H1 (cell line): ENCODE results near the gene FGB. TPM values are rescaled to one million over a fixed set of nuclear protein-coding genes. Genes with fewer than 3 reads are reported as not detected.

Experiments used
- CTCF ChIA-PET: fragments of 300-600 bp; sonication (Branson Sonifier 250); formaldehyde crosslinking; loops from one replicate; lab custom pipeline; 2021; ENCODE audit not compliant: partially characterized antibody; lab: Charles Lee
- POLR2A ChIA-PET: fragments of 300-600 bp; sonication (Branson Sonifier 250); formaldehyde crosslinking; loops from one replicate; lab custom pipeline; 2021; ENCODE audit warnings: inconsistent platforms; ENCODE audit not compliant: partially characterized antibody; lab: Charles Lee
- DNase-seq, 2 experiments: peaks; one replicate each; pipeline versions ENCODE4 v3.0.0 to v3.0.0-alpha.2; 2010 to 2022; ENCODE audit warnings: low spot score in 2 of 2, low read depth in 1 of 2, mixed read lengths in 1 of 2
- FAIRE-seq: peaks from 2 replicates; lab custom pipeline; 2011; peaks lifted over from hg19 to GRCh38; lab: Jason Lieb, UNC
- H2AFZ ChIP-seq: 2 replicates; pipeline ENCODE4 v1.8.1; 2012; ENCODE audit warnings: low read length, inconsistent platforms
- H2AK5ac ChIP-seq: 2 replicates; pipeline ENCODE4 v1.6.1; 2013; ENCODE audit warnings: low read depth, low read length
- H2BK120ac ChIP-seq: replicated peaks from 2 replicates; pipeline ENCODE3; 2013; ENCODE audit warnings: low read depth, low read length, inconsistent platforms
- H2BK12ac ChIP-seq: 2 replicates; pipeline ENCODE4 v1.6.1; 2013; ENCODE audit warnings: low read depth, low read length
- H2BK15ac ChIP-seq: 2 replicates; pipeline ENCODE4 v1.6.1; 2013; ENCODE audit warnings: low read length
- H2BK20ac ChIP-seq: 2 replicates; pipeline ENCODE4 v1.6.1; 2013; ENCODE audit warnings: low read length
- H2BK5ac ChIP-seq: 2 replicates; pipeline ENCODE4 v1.6.1; 2013; ENCODE audit warnings: low read depth, low read length
- H3K14ac ChIP-seq: 2 replicates; pipeline ENCODE4 v1.6.1; 2013; ENCODE audit warnings: inconsistent platforms; ENCODE audit not compliant: insufficient read length
- H3K18ac ChIP-seq: 2 replicates; pipeline ENCODE4 v1.6.1; 2013; ENCODE audit warnings: low read length; ENCODE audit errors: extremely low read depth
- H3K23ac ChIP-seq: 2 replicates; pipeline ENCODE4 v1.6.1; 2013; ENCODE audit warnings: inconsistent platforms; ENCODE audit not compliant: insufficient read length
- H3K23me2 ChIP-seq: 2 replicates; pipeline ENCODE4 v1.6.1; 2013; ENCODE audit warnings: low read depth, low read length
- H3K27ac ChIP-seq: 2 replicates; pipeline ENCODE4 v1.6.1; 2011; ENCODE audit warnings: low read depth, low read length, inconsistent platforms
- H3K27me3 ChIP-seq, 4 experiments: replicated peaks in 1 of 4; 1 replicate in 1 of 4; 2 replicates in 3 of 4; pipeline versions ENCODE4 v1.6.1 to v1.8.1; 2011 to 2013; ENCODE audit warnings: low read length in 3 of 4, mild to moderate bottlenecking in 3 of 4, inconsistent platforms in 2 of 4, mixed read lengths in 2 of 4, moderate library complexity in 1 of 4; ENCODE audit not compliant: control insufficient read depth in 3 of 4, insufficient read depth in 3 of 4; ENCODE audit errors: extremely low read depth in 1 of 4
- H3K36me3 ChIP-seq, 4 experiments: 2 replicates each; pipeline versions ENCODE4 v1.6.1 to v1.8.1; 2011 to 2013; ENCODE audit warnings: mild to moderate bottlenecking in 4 of 4, low read length in 3 of 4, moderate library complexity in 2 of 4, control low read depth in 1 of 4, inconsistent platforms in 1 of 4; ENCODE audit not compliant: insufficient read depth in 4 of 4, control insufficient read depth in 2 of 4
- H3K4ac ChIP-seq: replicated peaks from 2 replicates; pipeline ENCODE3; 2013; ENCODE audit warnings: low read length, low read depth, mixed read lengths, inconsistent platforms; ENCODE audit not compliant: insufficient read length
- H3K4me1 ChIP-seq, 4 experiments: replicated peaks in 1 of 4; 1 replicate in 1 of 4; 2 replicates in 3 of 4; pipeline versions ENCODE4 v1.6.1 to v1.8.1; 2011 to 2013; ENCODE audit warnings: low read length in 3 of 4, inconsistent platforms in 2 of 4, mixed read lengths in 1 of 4; ENCODE audit not compliant: insufficient read depth in 4 of 4, control insufficient read depth in 3 of 4
- H3K4me2 ChIP-seq, 2 experiments: 2 replicates each; pipeline versions ENCODE4 v1.6.1 to v1.8.1; 2011 to 2013; ENCODE audit warnings: low read depth in 2 of 2, low read length in 2 of 2, control low read depth in 1 of 2, inconsistent platforms in 1 of 2, mild to moderate bottlenecking in 1 of 2; ENCODE audit not compliant: insufficient read depth in 1 of 2
- H3K4me3 ChIP-seq, 4 experiments: fragments of 200-600, 300-600 bp in 1 of 4; sonication (generic), shearing (Covaris generic), sonication (Bioruptor Twin) in 1 of 4; 2 replicates each; pipeline versions ENCODE4 v1.5.1 to v1.8.1; 2011 to 2016; ENCODE audit warnings: low read length in 4 of 4, low read depth in 3 of 4, control low read depth in 2 of 4, inconsistent platforms in 2 of 4, mild to moderate bottlenecking in 2 of 4, mixed read lengths in 1 of 4, moderate library complexity in 1 of 4; ENCODE audit not compliant: insufficient read depth in 2 of 4; ENCODE audit errors: extremely low read depth in 1 of 4
- H3K56ac ChIP-seq: replicated peaks from 2 replicates; pipeline ENCODE3; 2013; ENCODE audit warnings: low read depth, mild to moderate bottlenecking, mixed read lengths, low read length, inconsistent platforms; ENCODE audit not compliant: insufficient read length
- H3K79me1 ChIP-seq: 2 replicates; pipeline ENCODE4 v1.6.1; 2013; ENCODE audit warnings: low read depth, low read length, control low read depth
- H3K79me2 ChIP-seq, 2 experiments: 2 replicates each; pipeline versions ENCODE4 v1.6.1 to v1.8.1; 2012 to 2013; ENCODE audit warnings: low read length in 2 of 2, mild to moderate bottlenecking in 2 of 2, inconsistent platforms in 1 of 2; ENCODE audit not compliant: insufficient read depth in 2 of 2, control insufficient read depth in 1 of 2
- H3K9ac ChIP-seq, 4 experiments: replicated peaks in 1 of 4; 1 replicate in 1 of 4; 2 replicates in 3 of 4; pipeline versions ENCODE4 v1.6.1 to v1.8.1; 2011 to 2013; ENCODE audit warnings: low read depth in 3 of 4, low read length in 3 of 4, control low read depth in 2 of 4, mild to moderate bottlenecking in 2 of 4, moderate library complexity in 2 of 4, inconsistent platforms in 1 of 4; ENCODE audit errors: extremely low read depth in 1 of 4
- H3K9me3 ChIP-seq, 2 experiments: 2 replicates each; pipeline versions ENCODE4 v1.6.1 to v1.8.1; 2012 to 2013; ENCODE audit warnings: mild to moderate bottlenecking in 2 of 2, moderate library complexity in 2 of 2, control low read depth in 1 of 2, inconsistent platforms in 1 of 2, low read depth in 1 of 2, low read length in 1 of 2, mixed read lengths in 1 of 2; ENCODE audit not compliant: insufficient read depth in 2 of 2
- H4K20me1 ChIP-seq, 2 experiments: replicated peaks in 1 of 2; 2 replicates each; pipeline versions ENCODE3 to v1.8.1; 2011 to 2013; ENCODE audit warnings: inconsistent platforms in 2 of 2, low read length in 2 of 2, mild to moderate bottlenecking in 1 of 2; ENCODE audit not compliant: insufficient read depth in 2 of 2, control insufficient read depth in 1 of 2
- H4K5ac ChIP-seq: 2 replicates; pipeline ENCODE4 v1.6.1; 2013; ENCODE audit warnings: low read length, low read depth, mixed read lengths, inconsistent platforms; ENCODE audit not compliant: insufficient read length
- H4K8ac ChIP-seq: 2 replicates; pipeline ENCODE4 v1.8.0; 2013; ENCODE audit warnings: mild to moderate bottlenecking, moderate library complexity, low read length, inconsistent platforms; ENCODE audit not compliant: insufficient read depth; ENCODE audit errors: extremely low read depth
- H4K91ac ChIP-seq: replicated peaks from 2 replicates; pipeline ENCODE3; 2013; ENCODE audit warnings: low read length, mixed read lengths, inconsistent platforms; ENCODE audit not compliant: insufficient read length
- FOSL1 ChIP-seq: IDR thresholded peaks from 2 replicates; pipeline ENCODE4 v1.6.1; 2011; ENCODE audit warnings: mild to moderate bottlenecking, low read depth, low read length, moderate library complexity; ENCODE audit not compliant: insufficient read depth
- RAD21 ChIP-seq, 2 experiments: IDR thresholded peaks in 1 of 2; conservative IDR thresholded peaks in 1 of 2; 2 replicates each; pipeline ENCODE4 v1.6.1; 2011; ENCODE audit warnings: low read depth in 2 of 2, low read length in 2 of 2, improper control_type of control experiment in 1 of 2, inconsistent platforms in 1 of 2, mild to moderate bottlenecking in 1 of 2, moderate library complexity in 1 of 2
- WGBS, 2 experiments: shearing (Covaris generic) in 1 of 2; methylation state at CpG; one replicate each; pipeline versions ENCODE4 v1.1.6 to v1.1.7; 2013 to 2015; ENCODE audit warnings: low lambda C conversion rate in 2 of 2, mixed read lengths in 2 of 2, inconsistent platforms in 1 of 2, low coverage in 1 of 2, missing lambda C conversion rate in 1 of 2; ENCODE audit not compliant: insufficient replicate concordance in 2 of 2, insufficient coverage in 1 of 2, insufficient read length in 1 of 2; ENCODE audit errors: extremely low coverage in 1 of 2, missing lambda C conversion rate in 1 of 2; 5-methylcytosine and 5-hydroxymethylcytosine counted together
- polyA plus RNA-seq, 7 experiments: library from polyadenylated mRNA; depleted of rRNA in 3 of 7; stranded (reverse) in 5 of 7; unstranded in 2 of 7; fragments of >200 nt in 5 of 7; fragments of 200-250 nt in 2 of 7; gene quantifications; 1 replicate in 5 of 7; 2 replicates in 1 of 7; 4 replicates in 1 of 7; pipeline versions ENCODE4 v1.2.1 to v1.2.3, GENCODE V29; 2011 to 2013; ENCODE audit warnings: missing spikeins in 2 of 7, mixed read lengths in 2 of 7
- total RNA-seq: library from RNA; stranded (reverse); fragmentation: NEBNext Ultra II Directional; extraction: Animal tissue kit (Norgen Biotek cat#: 25700); gene quantifications from 2 replicates; pipeline ENCODE4 v1.2.1, GENCODE V29; 2021

FGB gene
- total and polyA plus RNA-seq, 2 of the 8 experiments (the other 6 are each of a cell fraction or from before 2014, with no cell fraction given) = not detected

- Histone ChIP-seq H2AK5ac (no peak overlapping the region), H3K79me2 (no peaks in the 10 kb centered on the region), H4K20me1 (no peaks in the 10 kb centered on the region), H3K79me1 (no peaks in the 10 kb centered on the region), H3K18ac (no peak overlapping the region), H3K56ac (no peak overlapping the region), H2BK5ac (no peak overlapping the region), H3K23ac (no peak overlapping the region), H3K14ac (no peak overlapping the region), H3K23me2 (no peaks in the 10 kb centered on the region), H4K5ac (no peak overlapping the region), H4K8ac (no peak overlapping the region; the same call in 1 of the 2 replicates), H3K36me3 (no peaks in the 10 kb centered on the region), H2BK20ac (no peak overlapping the region), H3K27ac (no peak overlapping the region), H3K27me3 (no peaks in the 10 kb centered on the region), H2BK15ac (no peak overlapping the region), H2AFZ (no peak overlapping the region), H4K91ac (no peak overlapping the region), H3K4ac (no peak overlapping the region), H3K4me3 (no peak overlapping the region), H2BK12ac (no peak overlapping the region), H3K9ac (no peak overlapping the region), H2BK120ac (no peak overlapping the region), H3K4me1 (no peaks in the 10 kb centered on the region), H3K4me2 (no peak overlapping the region), H3K9me3 (no peaks in the 10 kb centered on the region)
- WGBS, 2 experiments = 90% methylated on average over 10 of the region's 10 CpGs; no CpG with 5 or more reads in 1 of the 2 experiments
- CTCF ChIA-PET = interaction anchor here (1.0 to 3.2 kb wide), 10 partner anchors 10 to 325 kb away, joined by 3 to 12 read pairs (median 4); partner anchors contain the start of gene FGG
- POLR2A ChIA-PET = no interaction called here
- DNase-seq (no peak), FAIRE-seq (no peak)
- TF ChIP-seq FOSL1 (no peak), RAD21 (IDR thresholded peaks at IDR 0.05 in 1 of 2, conservative IDR thresholded peaks at IDR 0.05 in 1 of 2; ENCODE audit: low read depth in 2 of 2, low read length in 2 of 2) (no peak)
Observed at GRCh38 chr4:154585369-154586018, 22.7 kb downstream of the FGB start.
